IMR-90 (cell line): ENCODE data around the gene NPDC1. TPM values are rescaled to one million over a fixed set of nuclear protein-coding genes. Genes with fewer than 3 reads are reported as not detected.

Source experiments
- ATAC-seq: fragments of 200-7000 bp; cut with Tn5 transposase; 2 replicates; pipeline ENCODE4 v1.9.1; 2020; ENCODE audit warnings: low read depth, mild to moderate bottlenecking, moderate library complexity
- BruUV-seq: library from RNA; stranded (reverse); fragments of 400-500 nt; replicated peaks from 2 replicates; lab custom pipeline; 2021; lab: Mats Ljungman, UMichigan
- CTCF ChIA-PET: fragments of 300-600 bp; formaldehyde crosslinking; extraction: SDS; loops from one replicate; lab custom pipeline; 2021; ENCODE audit warnings: antibody characterized with exemption; lab: Yijun Ruan, JAX
- POLR2A ChIA-PET: fragments of 300-600 bp; sonication (Branson Sonifier 250); formaldehyde crosslinking; loops from one replicate; lab custom pipeline; 2022; ENCODE audit warnings: antibody characterized with exemption; ENCODE audit not compliant: unreplicated experiment; lab: Charles Lee
- DNase-seq: peaks from one replicate; pipeline ENCODE4 v3.0.0; 2013
- H2AFZ ChIP-seq: replicated peaks from 2 replicates; pipeline ENCODE3; 2013; ENCODE audit warnings: low read length, mild to moderate bottlenecking; ENCODE audit not compliant: poor library complexity
- H2AK5ac ChIP-seq: 2 replicates; pipeline ENCODE4 v1.6.1; 2013; ENCODE audit warnings: low read depth, low read length, inconsistent platforms
- H2AK9ac ChIP-seq: replicated peaks from 2 replicates; pipeline ENCODE3; 2013; ENCODE audit warnings: mild to moderate bottlenecking, low read depth, low read length, moderate library complexity; ENCODE audit not compliant: poor library complexity
- H2BK120ac ChIP-seq: 2 replicates; pipeline ENCODE4 v1.6.1; 2013; ENCODE audit warnings: low read depth, low read length, inconsistent platforms
- H2BK15ac ChIP-seq: 3 replicates; pipeline ENCODE4 v1.6.1; 2013; ENCODE audit warnings: low read depth, low read length, inconsistent platforms
- H2BK20ac ChIP-seq: 2 replicates; pipeline ENCODE4 v1.6.1; 2013; ENCODE audit warnings: low read depth, mild to moderate bottlenecking, inconsistent platforms, low read length, moderate library complexity
- H2BK5ac ChIP-seq: 2 replicates; pipeline ENCODE4 v1.6.1; 2013; ENCODE audit warnings: mild to moderate bottlenecking, low read depth, low read length, inconsistent platforms; ENCODE audit not compliant: poor library complexity, severe bottlenecking
- H3K14ac ChIP-seq: replicated peaks from 2 replicates; pipeline ENCODE4 v1.6.1; 2013; ENCODE audit warnings: low read depth, low read length, inconsistent platforms
- H3K18ac ChIP-seq: 2 replicates; pipeline ENCODE4 v1.6.1; 2013; ENCODE audit warnings: low read depth, low read length, control low read depth
- H3K23ac ChIP-seq: 2 replicates; pipeline ENCODE4 v1.6.1; 2013; ENCODE audit warnings: low read depth, low read length, inconsistent platforms
- H3K27ac ChIP-seq: 2 replicates; pipeline ENCODE4 v1.5.1; 2013; ENCODE audit warnings: mild to moderate bottlenecking, control low read depth, low read length; ENCODE audit not compliant: insufficient read depth
- H3K27me3 ChIP-seq: 2 replicates; pipeline ENCODE4 v1.6.1; 2013; ENCODE audit warnings: low read length; ENCODE audit not compliant: control insufficient read depth, insufficient read depth
- H3K36me3 ChIP-seq: 2 replicates; pipeline ENCODE4 v1.6.1; 2013; ENCODE audit warnings: low read length, mixed read lengths; ENCODE audit not compliant: control insufficient read depth, insufficient read depth
- H3K4ac ChIP-seq: 2 replicates; pipeline ENCODE4 v1.6.1; 2013; ENCODE audit warnings: low read depth, low read length, inconsistent platforms
- H3K4me1 ChIP-seq: 2 replicates; pipeline ENCODE4 v1.6.1; 2013; ENCODE audit warnings: low read length, mixed read lengths; ENCODE audit not compliant: control insufficient read depth, insufficient read depth
- H3K4me2 ChIP-seq: 2 replicates; pipeline ENCODE4 v1.6.1; 2013; ENCODE audit warnings: low read depth, mild to moderate bottlenecking, control low read depth, low read length, moderate library complexity
- H3K4me3 ChIP-seq: 2 replicates; pipeline ENCODE4 v1.5.1; 2013; ENCODE audit warnings: low read depth, mild to moderate bottlenecking, control low read depth, low read length, moderate library complexity; ENCODE audit not compliant: insufficient read depth
- H3K56ac ChIP-seq: 2 replicates; pipeline ENCODE4 v1.6.1; 2013; ENCODE audit warnings: low read length, inconsistent platforms; ENCODE audit not compliant: insufficient read depth; ENCODE audit errors: extremely low read depth
- H3K79me1 ChIP-seq, 2 experiments: 2 replicates each; pipeline ENCODE4 v1.6.1; 2013; ENCODE audit warnings: low read length in 2 of 2, inconsistent platforms in 1 of 2, low read depth in 1 of 2
- H3K9ac ChIP-seq: 2 replicates; pipeline ENCODE4 v1.6.1; 2013; ENCODE audit warnings: low read depth, low read length, control low read depth
- H3K9me1 ChIP-seq: 2 replicates; pipeline ENCODE4 v1.6.1; 2013; ENCODE audit warnings: low read length, inconsistent platforms; ENCODE audit not compliant: insufficient read depth
- H3K9me3 ChIP-seq: 2 replicates; pipeline ENCODE4 v1.6.1; 2013; ENCODE audit warnings: low read length; ENCODE audit not compliant: control insufficient read depth, insufficient read depth
- H4K20me1 ChIP-seq: 2 replicates; pipeline ENCODE4 v1.6.1; 2013; ENCODE audit warnings: low read length, inconsistent platforms; ENCODE audit not compliant: insufficient read depth
- H4K5ac ChIP-seq: 2 replicates; pipeline ENCODE4 v1.6.1; 2013; ENCODE audit warnings: mild to moderate bottlenecking, low read depth, low read length, control low read depth
- H4K8ac ChIP-seq, 2 experiments: 2 replicates each; pipeline ENCODE4 v1.6.1; 2013; ENCODE audit warnings: low read depth in 2 of 2, low read length in 2 of 2, control low read depth in 1 of 2, inconsistent platforms in 1 of 2
- H4K91ac ChIP-seq: 2 replicates; pipeline ENCODE4 v1.6.1; 2013; ENCODE audit warnings: low read depth, low read length, inconsistent platforms; ENCODE audit not compliant: insufficient read depth
- BHLHE40 ChIP-seq: fragments of 150-350 bp; IDR thresholded peaks from 2 replicates; pipeline ENCODE4 v1.6.1; 2016; ENCODE audit warnings: mild to moderate bottlenecking, low read depth, low read length
- CEBPB ChIP-seq: IDR thresholded peaks from 2 replicates; pipeline ENCODE4 v1.6.1; 2012; ENCODE audit warnings: low read depth, low read length, improper control_type of control experiment
- CHD1 ChIP-seq: IDR thresholded peaks from 2 replicates; pipeline ENCODE4 v1.6.1; 2012; ENCODE audit warnings: low read depth, low read length, improper control_type of control experiment
- FOS ChIP-seq: fragments of 150-350 bp; IDR thresholded peaks from 2 replicates; pipeline ENCODE4 v1.6.1; 2016; ENCODE audit warnings: low read depth, low read length
- MAFK ChIP-seq: IDR thresholded peaks from 2 replicates; pipeline ENCODE4 v1.6.1; 2012; ENCODE audit warnings: low read depth, low read length, improper control_type of control experiment
- MAZ ChIP-seq: IDR thresholded peaks from 2 replicates; pipeline ENCODE4 v1.6.1; 2012; ENCODE audit warnings: low read depth, mild to moderate bottlenecking, low read length, improper control_type of control experiment, moderate library complexity, borderline replicate concordance
- MXI1 ChIP-seq: IDR thresholded peaks from 2 replicates; pipeline ENCODE4 v1.6.1; 2012; ENCODE audit warnings: low read depth, mild to moderate bottlenecking, low read length, moderate library complexity, borderline replicate concordance
- POLR2A ChIP-seq: IDR thresholded peaks from 2 replicates; pipeline ENCODE4 v1.6.1; 2012; ENCODE audit warnings: mild to moderate bottlenecking, low read depth, low read length
- RFX5 ChIP-seq: IDR thresholded peaks from 2 replicates; pipeline ENCODE4 v1.8.0; 2012; ENCODE audit warnings: low read depth, mild to moderate bottlenecking, low read length, moderate library complexity
- SMC3 ChIP-seq: fragments of 150-350 bp; IDR thresholded peaks from 2 replicates; pipeline ENCODE4 v1.6.1; 2016; ENCODE audit warnings: low read depth, mild to moderate bottlenecking, antibody characterized with exemption, low read length, moderate library complexity
- WGBS, 2 experiments: methylation state at CpG; one replicate each; pipeline versions ENCODE4 v1.1.5 to v1.1.7; 2013; ENCODE audit warnings: missing lambda C conversion rate in 2 of 2; ENCODE audit not compliant: insufficient read length in 1 of 2; ENCODE audit errors: extremely low coverage in 2 of 2; 5-methylcytosine and 5-hydroxymethylcytosine counted together
- dilution Hi-C: fragments of 300-500 bp; cut with HindIII; formaldehyde crosslinking; loops from one replicate; pipeline ENCODE4 v1.14.3; 2018; ENCODE audit warnings: low sequenced_read_pairs; ENCODE audit not compliant: unreplicated experiment
- in situ Hi-C: fragments of 300-500 bp; cut with MboI; formaldehyde crosslinking; loops from 3 replicates; pipeline ENCODE4 v1.14.3; 2019; ENCODE audit warnings: low sequenced_read_pairs, inconsistent platforms, mixed read lengths
- intact Hi-C: fragments of 100-400 bp; cut with micrococcal nuclease; formaldehyde crosslinking; loops from 2 replicates; pipeline ENCODE4 v1.10.0; 2022
- polyA plus RNA-seq, 3 experiments: library from polyadenylated mRNA; depleted of rRNA; stranded (reverse); fragments of >200 nt; gene quantifications; 2 replicates each; pipeline ENCODE4 v1.2.3, GENCODE V29; 2012; ENCODE audit warnings: low replicate concordance in 1 of 3
- total RNA-seq: library from RNA; depleted of rRNA; stranded (reverse); fragments of >200 nt; gene quantifications from 2 replicates; pipeline ENCODE4 v1.2.3, GENCODE V29; 2012
- TF ChIP-seq, protein P1 (sequence below): conservative IDR thresholded peaks from 2 replicates; pipeline ENCODE4 v1.5.1; 2012; ENCODE audit warnings: mild to moderate bottlenecking, low read depth, low read length, improper control_type of control experiment
- TF ChIP-seq, protein P2 (sequence below): fragments of 150-350 bp; IDR thresholded peaks from 2 replicates; pipeline ENCODE4 v1.6.1; 2016; ENCODE audit warnings: low read depth, mild to moderate bottlenecking, low read length, moderate library complexity, borderline replicate concordance
- TF ChIP-seq, protein P3 (sequence below): fragments of 150-350 bp; IDR thresholded peaks from 2 replicates; pipeline ENCODE4 v1.6.1; 2017; ENCODE audit warnings: mild to moderate bottlenecking, antibody characterized with exemption, low read length, low read depth

The NPDC1 gene
- total and polyA plus RNA-seq, 2 of the 4 experiments (the other 2 are of a cell fraction) = 2.7 to 58.1 TPM

DNA sequence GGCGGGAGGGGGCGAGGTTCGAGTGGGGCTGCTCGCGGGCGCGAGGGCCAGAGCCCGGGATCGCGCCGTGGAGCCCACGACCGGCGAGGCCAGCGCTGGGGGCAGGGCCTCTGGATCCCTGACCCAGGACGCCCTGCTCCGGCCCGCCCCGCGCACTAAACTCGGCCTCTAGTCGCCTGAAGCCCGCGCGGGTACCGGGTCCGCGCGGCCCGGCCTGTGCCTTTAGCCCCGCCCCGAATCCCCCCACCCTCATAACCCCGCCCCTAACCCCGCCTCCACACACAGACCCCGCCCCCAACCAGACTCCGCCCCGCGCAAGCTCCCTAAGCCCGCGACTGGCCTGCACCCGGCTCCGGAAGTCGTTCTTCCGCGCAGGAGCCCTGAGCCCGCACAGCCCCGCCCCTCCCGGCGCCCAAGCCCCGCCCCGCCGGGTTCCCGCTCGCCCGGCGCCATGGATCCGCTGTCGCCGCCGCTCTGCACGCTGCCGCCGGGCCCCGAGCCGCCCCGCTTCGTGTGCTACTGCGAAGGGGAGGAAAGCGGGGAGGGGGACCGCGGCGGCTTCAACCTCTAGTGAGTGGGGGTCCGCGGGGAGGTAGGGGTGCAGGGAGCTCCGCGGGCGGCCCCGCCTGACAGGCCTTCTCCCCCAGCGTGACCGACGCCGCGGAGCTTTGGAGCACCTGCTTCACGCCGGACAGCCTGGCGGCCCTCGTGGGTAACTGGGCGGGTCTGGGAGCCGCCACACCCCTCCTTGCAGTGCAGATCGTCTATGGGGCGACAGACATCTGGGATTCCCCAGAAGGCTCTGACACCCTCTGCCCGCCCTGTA, 53.8 kb downstream of the NPDC1 start, which contains the start of gene PAXX:
Gene PAXX, plus strand, starts transcription at position 430 of the 826 bp plus-strand sequence. Its CDS starts 22 bp downstream, at position 452.
- 0 out of 2 replicates have a peak within 1 kb of the TSS, but pooled peaks have one; percentile 30 for H2BK120ac ChIP-seq
- peaks cover 6 to 16% of the 10 kb centered on the region in 2 experiments; a peak in 3 of 4 replicates for H3K79me1 ChIP-seq
- no peak within 1 kb of the TSS for H2BK20ac ChIP-seq
- no peak within 1 kb of the TSS for H3K56ac ChIP-seq
- ChIA-PET CTCF (interaction anchor here (1.6 kb wide), 1 partner anchor 37 kb away, joined by 7 read pairs; no protein-coding TSS in a partner anchor), POLR2A (no interaction called here)
- DNase-seq = peak; percentile 82
- no peak within 1 kb of the TSS for H3K18ac ChIP-seq
- dilution Hi-C loops = no loop called here
- H2BK15ac ChIP-seq = no peak within 1 kb of the TSS
- in situ Hi-C loops = no loop called here
- H3K27ac ChIP-seq = peak within 1 kb of the TSS; percentile 67; the same call in 1 of the 2 replicates
- TSS peak; percentile 66 for BruUV-seq
- peak; percentile 99 for ATAC-seq
- peaks cover 18% of the 10 kb centered on the region for H3K4me1 ChIP-seq
- no peaks in the 10 kb centered on the region; the same call in 1 of the 2 replicates for H4K20me1 ChIP-seq
- H2AK5ac ChIP-seq = peak within 1 kb of the TSS; percentile 93
- peak within 1 kb of the TSS; percentile 46 for H3K9ac ChIP-seq
- peak within 1 kb of the TSS; percentile 82 for H4K5ac ChIP-seq
- peak within 1 kb of the TSS; percentile 95 for H2AK9ac ChIP-seq
- peak within 1 kb of the TSS; percentile 77 for H3K4ac ChIP-seq
- peaks cover 6% of the 10 kb centered on the region for H3K9me3 ChIP-seq
- H3K14ac ChIP-seq = peak within 1 kb of the TSS; percentile 66
- peak within 1 kb of the TSS; percentile 56 to 88; a peak in 3 of 4 replicates for H4K8ac ChIP-seq
- peak within 1 kb of the TSS; percentile 7 for H3K23ac ChIP-seq
- peak within 1 kb of the TSS; percentile 26; the same call in 1 of the 2 replicates for H4K91ac ChIP-seq
- peaks cover 3% of the 10 kb centered on the region; the same call in 1 of the 2 replicates for H3K9me1 ChIP-seq
- peak within 1 kb of the TSS; percentile 67 for H3K4me2 ChIP-seq
- H3K4me3 ChIP-seq = peak within 1 kb of the TSS; percentile 58
- H3K27me3 ChIP-seq = peaks cover 15% of the 10 kb centered on the region
- intact Hi-C loops = no loop called here
- peak within 1 kb of the TSS; percentile 28 for H2BK5ac ChIP-seq
- H3K36me3 ChIP-seq = peaks cover 5% of the 10 kb centered on the region; the same call in 1 of the 2 replicates
- WGBS, 2 experiments = 0% methylated on average over 10 of the region's 92 CpGs; no CpG with 5 or more reads in 1 of the 2 experiments
- TF ChIP-seq CEBPB = no peak
- TF ChIP-seq SMC3 = no peak
- TF ChIP-seq, protein P1, sequence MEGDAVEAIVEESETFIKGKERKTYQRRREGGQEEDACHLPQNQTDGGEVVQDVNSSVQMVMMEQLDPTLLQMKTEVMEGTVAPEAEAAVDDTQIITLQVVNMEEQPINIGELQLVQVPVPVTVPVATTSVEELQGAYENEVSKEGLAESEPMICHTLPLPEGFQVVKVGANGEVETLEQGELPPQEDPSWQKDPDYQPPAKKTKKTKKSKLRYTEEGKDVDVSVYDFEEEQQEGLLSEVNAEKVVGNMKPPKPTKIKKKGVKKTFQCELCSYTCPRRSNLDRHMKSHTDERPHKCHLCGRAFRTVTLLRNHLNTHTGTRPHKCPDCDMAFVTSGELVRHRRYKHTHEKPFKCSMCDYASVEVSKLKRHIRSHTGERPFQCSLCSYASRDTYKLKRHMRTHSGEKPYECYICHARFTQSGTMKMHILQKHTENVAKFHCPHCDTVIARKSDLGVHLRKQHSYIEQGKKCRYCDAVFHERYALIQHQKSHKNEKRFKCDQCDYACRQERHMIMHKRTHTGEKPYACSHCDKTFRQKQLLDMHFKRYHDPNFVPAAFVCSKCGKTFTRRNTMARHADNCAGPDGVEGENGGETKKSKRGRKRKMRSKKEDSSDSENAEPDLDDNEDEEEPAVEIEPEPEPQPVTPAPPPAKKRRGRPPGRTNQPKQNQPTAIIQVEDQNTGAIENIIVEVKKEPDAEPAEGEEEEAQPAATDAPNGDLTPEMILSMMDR = no peak
- TF ChIP-seq MXI1 = peak; percentile 72; the same call in 1 of the 2 replicates
- TF ChIP-seq, protein P2, sequence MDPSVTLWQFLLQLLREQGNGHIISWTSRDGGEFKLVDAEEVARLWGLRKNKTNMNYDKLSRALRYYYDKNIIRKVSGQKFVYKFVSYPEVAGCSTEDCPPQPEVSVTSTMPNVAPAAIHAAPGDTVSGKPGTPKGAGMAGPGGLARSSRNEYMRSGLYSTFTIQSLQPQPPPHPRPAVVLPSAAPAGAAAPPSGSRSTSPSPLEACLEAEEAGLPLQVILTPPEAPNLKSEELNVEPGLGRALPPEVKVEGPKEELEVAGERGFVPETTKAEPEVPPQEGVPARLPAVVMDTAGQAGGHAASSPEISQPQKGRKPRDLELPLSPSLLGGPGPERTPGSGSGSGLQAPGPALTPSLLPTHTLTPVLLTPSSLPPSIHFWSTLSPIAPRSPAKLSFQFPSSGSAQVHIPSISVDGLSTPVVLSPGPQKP = no peak
- no peak for TF ChIP-seq BHLHE40
- peak; percentile 51; the same call in 1 of the 2 replicates for TF ChIP-seq MAZ
- TF ChIP-seq FOS = no peak
- TF ChIP-seq, protein P3, sequence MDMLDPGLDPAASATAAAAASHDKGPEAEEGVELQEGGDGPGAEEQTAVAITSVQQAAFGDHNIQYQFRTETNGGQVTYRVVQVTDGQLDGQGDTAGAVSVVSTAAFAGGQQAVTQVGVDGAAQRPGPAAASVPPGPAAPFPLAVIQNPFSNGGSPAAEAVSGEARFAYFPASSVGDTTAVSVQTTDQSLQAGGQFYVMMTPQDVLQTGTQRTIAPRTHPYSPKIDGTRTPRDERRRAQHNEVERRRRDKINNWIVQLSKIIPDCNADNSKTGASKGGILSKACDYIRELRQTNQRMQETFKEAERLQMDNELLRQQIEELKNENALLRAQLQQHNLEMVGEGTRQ = no peak
- no peak for TF ChIP-seq POLR2A
- TF ChIP-seq RFX5 = no peak
- TF ChIP-seq MAFK = no peak
- TF ChIP-seq CHD1 = no peak
- H2AFZ ChIP-seq = peak within 1 kb of the TSS; percentile 93
